CD4-positive, alpha-beta T cell treated with Interleukin-15 for 1 hour (primary cell): ENCODE measurements around the gene NME9.
A peak's percentile ranks its signal among the peaks of the same experiment; 100 is the strongest.

Experiments
- DNase-seq: peaks from one replicate; pipeline ENCODE4 v3.0.0-alpha.2; 2020

Gene NME9

GRCh38 chr3:138361561-138361971, 31.9 kb upstream of the NME9 start:
- DNase-seq, result no peak

GRCh38 chr3:138360869-138361525, 31.3 kb upstream of the NME9 start:
- no peak for DNase-seq

GRCh38 chr3:138359919-138360868, 30.5 kb upstream of the NME9 start:
- no peak for DNase-seq

- DNase-seq, result no peak
These were observed 29.7 kb upstream of the NME9 start for GRCh38 chr3:138359148-138359918.

GRCh38 chr3:138356730-138357405, 27.2 kb upstream of the NME9 start:
- DNase-seq, result no peak

- DNase-seq, result no peak
These were observed 25.4 kb upstream of the NME9 start for GRCh38 chr3:138355071-138355470.

GRCh38 chr3:138354376-138354775, 24.7 kb upstream of the NME9 start:
- DNase-seq, result no peak

GRCh38 chr3:138351916-138352550, 22.4 kb upstream of the NME9 start:
- DNase-seq, result no peak

GRCh38 chr3:138351151-138351550, 21.5 kb upstream of the NME9 start:
- DNase-seq, result no peak

- DNase-seq, result no peak
These were observed 20.4 kb upstream of the NME9 start for GRCh38 chr3:138349926-138350665.

GRCh38 chr3:138348754-138349739, 19.4 kb upstream of the NME9 start:
- DNase-seq, result no peak

GRCh38 chr3:138347960-138348753, 18.5 kb upstream of the NME9 start, which contains the start of gene MRAS:
TSS of gene MRAS (plus strand) at chr3:138348579. CDS start at chr3:138372884, 24,305 bp downstream.
- peak; percentile 21 for DNase-seq

GRCh38 chr3:138344754-138345153, 15.1 kb upstream of the NME9 start:
- DNase-seq, result no peak

- no peak for DNase-seq
These were observed 10.9 kb upstream of the NME9 start for GRCh38 chr3:138340511-138340910.

GRCh38 chr3:138338811-138339210, 9.2 kb upstream of the NME9 start:
- DNase-seq, result no peak

GRCh38 chr3:138338244-138338643, 8.6 kb upstream of the NME9 start:
- no peak for DNase-seq

GRCh38 chr3:138336454-138336999, 6.9 kb upstream of the NME9 start:
- DNase-seq, result no peak

GRCh38 chr3:138334608-138335007, 5.0 kb upstream of the NME9 start:
- DNase-seq, result no peak
